HG03469 (cell line): ENCODE results near the gene PTPRN2.
"Not testable (repeated sequence)": the region's sequence is repeated elsewhere in the genome, so short reads cannot be mapped to it uniquely, and the experiment has no call there.

Experiments
- ATAC-seq: cut with Tn5 transposase; IDR thresholded peaks from one replicate; pipeline ENCODE4 v1.9.1; 2021; ENCODE audit warnings: mild to moderate bottlenecking, moderate library complexity, moderate number of reproducible peaks; ENCODE audit not compliant: unreplicated experiment

The PTPRN2 gene

DNA sequence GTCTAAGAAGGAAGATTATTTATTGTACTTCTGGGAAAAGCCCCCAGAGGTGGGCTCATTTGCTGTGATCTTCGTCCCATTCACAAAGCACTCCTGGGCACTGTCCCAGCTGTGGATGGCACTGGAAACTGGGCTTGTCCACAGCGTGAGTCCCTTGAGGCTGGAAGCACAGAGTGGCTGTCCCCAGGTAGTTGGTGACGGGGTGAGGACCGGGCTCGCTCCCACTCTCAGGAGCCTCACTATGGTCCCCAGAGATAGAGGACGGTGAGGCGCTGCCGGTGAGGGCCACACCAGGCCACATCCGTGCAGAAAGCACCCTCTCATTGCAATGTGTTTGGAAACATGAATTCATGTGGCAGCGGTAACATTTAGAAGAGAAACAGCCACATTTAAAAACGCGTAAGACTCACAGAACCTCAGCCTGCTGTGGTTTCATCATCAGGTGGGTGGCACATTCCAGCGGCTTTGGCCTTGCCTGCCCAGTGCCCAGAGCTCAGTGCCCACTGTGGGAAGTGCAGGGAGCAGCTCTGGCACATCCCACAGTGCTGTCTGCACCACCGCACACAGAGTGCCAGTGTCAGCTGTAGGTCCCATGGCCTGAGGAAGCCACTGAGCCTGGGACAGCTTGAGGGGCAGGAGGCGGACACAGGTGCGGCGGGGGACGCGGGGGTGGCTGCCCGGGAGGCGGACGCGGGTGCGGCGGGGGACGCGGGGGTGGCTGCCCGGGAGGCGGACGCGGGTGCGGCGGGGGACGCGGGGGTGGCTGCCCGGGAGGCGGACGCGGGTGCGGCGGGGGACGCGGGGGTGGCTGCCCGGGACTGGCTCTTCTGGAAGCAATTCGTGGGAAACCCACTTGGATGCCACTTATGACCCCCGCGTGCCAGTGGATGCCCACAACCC, 801.0 kb downstream of the PTPRN2 start:
- no peak for ATAC-seq

DNA sequence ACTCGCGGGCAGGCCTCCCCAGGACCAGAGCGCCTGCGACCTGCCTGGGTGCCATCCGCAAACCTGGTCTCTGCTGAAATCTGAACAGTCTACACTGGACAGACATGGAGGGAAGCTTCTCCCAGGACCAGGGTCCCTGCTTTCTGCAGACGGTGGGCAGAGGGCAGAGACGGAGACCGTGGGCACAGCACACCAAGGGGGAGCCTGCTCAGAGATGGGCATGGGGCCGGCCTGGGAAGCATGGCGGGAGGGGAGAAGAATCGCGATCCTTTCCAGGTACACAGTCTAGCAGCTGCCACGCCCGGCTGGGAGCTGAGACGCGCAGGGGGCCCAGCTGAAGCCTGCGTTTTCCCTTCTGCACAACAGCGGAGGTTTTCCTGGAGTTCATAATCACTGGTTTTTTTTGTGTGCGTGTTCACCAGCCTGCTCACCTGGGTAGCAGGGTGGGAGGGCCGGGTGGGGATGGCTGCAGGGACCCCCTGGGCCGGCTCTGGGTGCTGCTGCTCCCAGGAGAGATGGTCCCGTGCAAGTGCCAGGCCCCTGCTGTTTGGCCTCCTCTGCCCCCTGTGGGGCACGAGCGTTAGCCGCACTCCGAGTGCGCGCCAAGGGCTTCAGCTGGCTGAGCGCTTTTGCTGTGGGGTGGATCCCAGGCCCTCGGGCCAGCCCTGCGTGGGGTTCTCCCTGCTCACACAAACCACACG, 802.0 kb downstream of the PTPRN2 start:
- ATAC-seq, result no peak

- no peak for ATAC-seq
Measured at GRCh38 chr7:157784979-157785441, 802.6 kb downstream of the PTPRN2 start.

DNA sequence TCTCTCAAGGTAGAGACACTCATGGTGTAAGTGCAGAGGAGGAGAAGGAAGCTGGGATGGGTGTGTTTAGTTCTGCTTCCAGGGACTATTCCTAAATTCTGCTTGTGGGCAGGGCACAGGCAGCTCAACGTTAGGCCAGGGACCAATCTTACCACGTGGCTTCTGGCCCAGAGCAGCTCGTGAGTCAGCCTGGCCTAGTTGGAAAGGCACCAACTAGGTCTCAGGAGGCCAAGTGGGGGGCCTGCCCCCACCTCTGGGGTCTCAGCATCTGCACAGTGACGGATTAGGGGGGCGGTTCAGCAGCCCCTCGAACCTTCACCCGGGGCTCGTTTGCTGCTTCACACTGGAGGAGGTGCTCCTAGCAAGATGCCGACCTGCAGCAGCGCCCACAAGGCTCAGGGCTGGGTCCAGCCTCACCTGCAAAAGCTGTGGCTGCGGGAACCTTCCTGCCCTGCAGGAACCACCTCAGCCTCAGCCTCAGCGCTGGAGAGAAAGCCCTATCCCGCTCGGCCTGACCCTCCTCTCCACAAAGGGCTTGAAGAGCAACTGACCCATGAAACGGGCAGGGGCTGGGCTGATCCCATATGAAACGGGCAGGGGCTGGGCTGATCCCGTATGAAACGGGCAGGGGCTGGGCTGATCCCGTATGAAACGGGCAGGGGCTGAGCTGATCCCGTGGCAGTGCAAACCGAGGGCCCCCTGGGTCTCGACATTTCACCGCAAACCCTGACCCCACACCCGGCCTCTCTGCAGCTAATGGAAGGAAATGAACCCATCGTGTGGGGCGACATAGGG, 803.4 kb downstream of the PTPRN2 start:
- ATAC-seq, result no peak

GRCh38 chr7:157782041-157782440, 805.6 kb downstream of the PTPRN2 start:
- ATAC-seq, result no peak

DNA sequence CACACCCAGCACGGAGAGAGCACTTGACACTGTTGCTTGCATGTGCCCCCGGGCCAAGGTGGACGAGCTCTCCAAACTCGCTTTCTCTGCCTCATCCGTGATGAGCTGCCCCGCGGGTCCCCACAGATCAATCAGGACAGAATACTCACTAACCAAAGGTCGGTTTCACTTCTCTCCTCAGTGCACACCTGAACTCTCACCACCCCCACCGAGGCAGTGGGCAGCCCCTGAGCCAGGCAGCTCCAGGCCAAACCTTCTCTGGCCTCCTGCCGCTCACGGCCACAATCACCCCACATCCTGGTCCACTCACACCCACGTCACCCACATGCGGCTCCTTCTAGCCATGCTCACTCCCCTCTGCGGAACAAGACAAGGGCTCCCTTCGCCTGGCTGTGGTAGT, 806.9 kb downstream of the PTPRN2 start:
- ATAC-seq, result no peak

GRCh38 chr7:157780312-157780711, 807.3 kb downstream of the PTPRN2 start:
- ATAC-seq, result no peak

GRCh38 chr7:157779206-157779605, 808.4 kb downstream of the PTPRN2 start:
- no peak for ATAC-seq

GRCh38 chr7:157777194-157777762, 810.3 kb downstream of the PTPRN2 start:
- ATAC-seq, result not testable (repeated sequence)

GRCh38 chr7:157775560-157776332, 811.9 kb downstream of the PTPRN2 start:
- no peak for ATAC-seq

- ATAC-seq, result no peak
Measured at GRCh38 chr7:157775021-157775559, 812.5 kb downstream of the PTPRN2 start.

DNA sequence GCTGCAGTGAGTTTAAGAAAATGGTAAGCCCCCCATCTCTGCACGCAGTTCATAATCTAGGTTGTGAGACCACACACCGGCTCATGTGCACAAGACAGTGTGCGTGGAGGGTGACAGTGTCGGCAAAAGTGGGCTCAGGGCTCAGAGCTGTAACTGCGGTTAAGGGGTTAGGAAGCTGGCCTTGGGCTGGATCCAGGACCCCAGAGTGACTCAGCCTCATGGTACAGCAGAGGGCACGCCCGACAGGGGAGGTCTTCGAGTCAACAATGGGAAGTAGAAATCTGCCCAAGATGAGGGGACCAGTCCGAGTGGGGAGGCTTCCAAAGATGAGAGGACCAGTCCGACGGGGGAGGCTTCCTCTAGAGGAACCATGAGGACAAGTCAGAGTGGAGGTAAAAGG, 813.1 kb downstream of the PTPRN2 start:
- no peak for ATAC-seq

GRCh38 chr7:157773361-157773760, 814.3 kb downstream of the PTPRN2 start:
- ATAC-seq, result no peak

GRCh38 chr7:157772486-157773130, 815.0 kb downstream of the PTPRN2 start:
- ATAC-seq, result no peak

- ATAC-seq, result no peak
Measured at GRCh38 chr7:157771689-157772088, 815.9 kb downstream of the PTPRN2 start.

DNA sequence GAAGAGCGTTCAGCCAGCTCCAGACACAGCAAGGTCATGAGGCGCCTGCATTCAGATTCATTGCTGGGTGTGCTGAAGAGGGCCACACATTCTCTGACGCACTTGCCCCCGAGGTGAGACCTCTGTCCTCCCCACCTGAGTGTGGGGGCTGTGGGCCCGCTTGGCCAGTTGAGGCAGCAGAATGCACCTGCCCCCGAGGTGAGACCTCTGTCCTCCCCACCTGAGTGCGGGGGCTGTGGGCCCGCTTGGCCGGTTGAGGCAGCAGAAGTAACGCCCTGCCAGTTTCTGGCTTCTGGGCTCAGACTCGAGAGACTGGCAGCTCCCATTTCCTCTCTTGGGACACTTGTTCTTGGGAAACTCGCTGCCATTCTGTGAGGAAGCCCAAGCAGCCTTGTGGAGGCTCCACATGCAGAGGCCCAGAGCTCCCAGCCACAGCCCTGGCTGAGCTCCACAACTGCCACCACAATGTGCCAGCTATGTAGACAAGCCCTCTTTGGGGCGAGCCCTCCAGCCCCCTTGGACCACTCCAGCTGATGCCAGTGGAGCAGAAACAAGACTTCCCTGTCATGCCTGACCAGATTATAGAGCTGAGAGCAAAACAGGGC, 816.8 kb downstream of the PTPRN2 start:
- ATAC-seq, result no peak

- ATAC-seq, result no peak
Measured at GRCh38 chr7:157769526-157770215, 818.0 kb downstream of the PTPRN2 start.

GRCh38 chr7:157769086-157769485, 818.5 kb downstream of the PTPRN2 start:
- ATAC-seq, result no peak
